Activated CD8-positive, alpha-beta memory T cell treated with anti-CD3 and anti-CD28 coated beads for 48 hours (primary cell): ENCODE data around the gene GAS6.
"Not testable (repeated sequence)": the region's sequence is repeated elsewhere in the genome, so short reads cannot be mapped to it uniquely, and the experiment has no call there.

Experiments
- DNase-seq, 3 experiments: peaks; one replicate each; pipeline ENCODE4 v3.0.0-alpha.2; 2020; ENCODE audit warnings: low read depth in 2 of 3, low spot score in 2 of 3

GAS6 gene

DNA sequence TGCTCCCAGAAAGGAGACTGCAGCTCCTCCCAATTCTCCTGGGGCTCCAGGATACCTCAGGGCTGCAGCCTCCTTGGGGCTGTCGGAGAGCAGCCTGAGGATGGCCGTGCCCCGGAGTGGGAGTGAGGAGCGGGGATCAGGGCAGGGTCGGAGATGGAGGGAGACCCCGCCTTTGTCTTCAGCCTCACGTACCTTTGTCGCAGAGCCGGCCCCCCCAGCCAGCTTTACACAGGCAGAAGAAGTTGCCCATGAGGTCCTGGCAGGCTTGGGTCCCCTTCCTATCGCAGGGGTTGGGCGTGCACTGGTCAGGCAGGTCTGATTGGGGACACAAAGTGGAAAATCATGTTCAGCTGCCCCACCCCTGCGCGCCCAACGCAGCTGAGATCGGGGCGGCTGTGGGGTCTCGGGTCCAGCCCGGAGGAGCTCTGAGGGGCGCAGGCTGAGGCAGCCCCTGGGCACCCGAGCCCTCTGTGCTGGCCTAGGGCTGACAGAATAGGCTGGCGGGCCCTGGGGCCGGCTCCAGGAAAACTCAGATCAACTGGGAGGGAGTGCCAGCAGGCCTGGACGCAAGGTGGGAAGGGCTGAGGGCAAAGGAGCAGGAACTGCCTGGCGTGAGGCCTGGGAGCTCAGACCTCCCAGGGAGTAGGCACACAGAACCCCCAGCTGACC is 24.2 kb downstream of the GAS6 start:
- no peak for DNase-seq

DNA sequence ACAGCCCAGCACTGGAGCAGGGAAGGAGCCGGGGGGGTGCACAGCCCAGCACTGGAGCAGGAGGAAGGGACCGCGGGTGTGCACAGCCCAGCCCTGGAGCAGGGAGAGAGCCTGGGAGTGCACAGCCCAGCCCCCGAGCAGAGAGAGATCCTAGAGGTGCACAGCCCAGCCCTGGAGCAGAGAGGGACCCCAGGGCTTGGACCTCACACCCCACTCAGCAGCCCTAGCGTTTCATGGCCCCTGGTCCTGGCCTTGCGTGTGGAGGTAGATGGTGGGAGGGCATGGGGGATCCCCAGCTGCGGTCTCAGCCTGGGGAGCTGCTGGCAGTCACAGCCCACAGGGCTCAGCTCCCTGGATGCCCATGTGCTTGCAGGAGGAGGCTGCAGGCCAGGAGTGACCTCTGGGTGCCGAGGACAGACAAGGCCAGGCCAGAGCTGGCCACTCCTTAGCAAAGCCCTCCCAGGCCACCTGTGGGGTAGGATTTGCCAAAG is 25.1 kb downstream of the GAS6 start:
- DNase-seq = no peak

- no peak for DNase-seq
Measured at GRCh38 chr13:113837560-113838355, 26.1 kb downstream of the GAS6 start.

GRCh38 chr13:113836768-113837559 is 26.9 kb downstream of the GAS6 start:
- DNase-seq = no peak

DNA sequence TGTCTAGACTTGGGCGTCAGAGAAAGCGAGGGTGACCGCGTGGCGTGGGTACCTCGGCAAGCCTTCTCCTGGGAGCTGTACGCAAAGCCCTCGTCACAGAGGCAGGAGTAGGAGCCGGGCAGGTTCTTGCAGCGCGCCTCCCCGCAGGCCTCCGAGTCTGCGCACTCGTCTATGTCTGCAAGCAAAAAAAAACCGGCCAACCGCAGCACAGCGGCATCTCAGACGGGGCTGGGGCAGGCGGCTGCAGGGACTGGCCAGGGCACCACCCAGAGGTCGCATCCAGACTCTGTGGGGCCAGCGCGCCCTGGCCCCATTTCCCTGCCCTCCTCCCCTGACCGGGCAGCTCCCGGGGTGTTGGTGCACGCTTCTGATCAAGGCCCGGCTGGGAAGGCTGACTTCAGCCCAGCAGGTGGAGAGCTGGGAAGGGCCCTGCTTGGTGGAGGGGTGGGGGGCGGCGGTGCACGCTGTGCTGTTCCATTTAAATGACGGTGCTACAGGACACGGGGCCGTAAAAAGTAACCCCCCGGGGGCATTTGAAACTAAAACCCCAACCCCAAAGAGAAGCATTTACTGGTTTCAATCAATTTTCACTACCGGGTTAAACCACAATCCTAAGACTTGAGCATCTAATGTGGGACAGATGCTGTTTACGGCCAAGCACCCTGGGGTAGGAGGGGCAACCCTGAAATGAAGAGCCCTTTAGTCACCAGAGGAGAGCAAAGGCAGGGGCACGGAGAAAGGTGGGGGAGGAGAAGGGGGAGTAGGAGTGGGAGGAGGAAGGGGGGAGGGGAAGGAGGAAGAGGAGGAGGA is 28.2 kb downstream of the GAS6 start:
- DNase-seq = no peak

DNA sequence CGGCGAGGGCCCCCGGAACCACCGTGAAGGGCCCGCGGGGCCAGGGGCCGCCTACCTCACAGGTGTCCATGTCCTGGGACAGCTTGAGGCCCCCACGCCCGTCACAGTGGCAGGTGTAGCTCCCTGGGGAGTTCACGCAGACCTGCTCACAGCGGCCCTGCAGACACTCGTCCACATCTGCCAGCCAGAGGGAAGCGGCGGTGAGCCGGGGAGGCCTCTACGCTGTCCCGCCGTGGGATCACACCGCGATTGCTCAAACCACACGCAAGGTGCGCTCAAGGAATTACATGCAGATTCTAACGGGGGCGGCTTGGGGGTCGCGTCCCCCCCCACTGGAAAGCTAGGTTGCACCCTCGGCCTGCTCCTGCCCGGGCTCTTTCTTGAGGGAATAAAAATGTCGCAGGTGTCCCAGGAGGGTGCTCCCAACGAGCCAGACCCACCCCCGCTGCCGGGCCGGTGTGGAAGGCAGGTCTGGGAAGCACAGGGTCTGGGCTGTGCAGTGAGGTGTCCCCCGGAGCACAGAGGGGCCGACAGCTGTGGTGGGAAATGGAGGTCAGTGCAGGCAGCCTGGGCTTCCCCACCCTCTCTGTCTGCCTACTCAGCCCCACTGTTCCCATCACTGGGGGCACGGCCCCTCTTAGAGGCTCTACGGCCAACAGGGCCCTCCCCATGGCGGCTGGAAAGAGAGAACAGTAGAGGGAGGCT is 29.2 kb downstream of the GAS6 start:
- no peak for DNase-seq

GRCh38 chr13:113834006-113834405 is 29.9 kb downstream of the GAS6 start:
- DNase-seq = not testable (repeated sequence)

GRCh38 chr13:113833111-113833830 is 30.6 kb downstream of the GAS6 start:
- DNase-seq = no peak

DNA sequence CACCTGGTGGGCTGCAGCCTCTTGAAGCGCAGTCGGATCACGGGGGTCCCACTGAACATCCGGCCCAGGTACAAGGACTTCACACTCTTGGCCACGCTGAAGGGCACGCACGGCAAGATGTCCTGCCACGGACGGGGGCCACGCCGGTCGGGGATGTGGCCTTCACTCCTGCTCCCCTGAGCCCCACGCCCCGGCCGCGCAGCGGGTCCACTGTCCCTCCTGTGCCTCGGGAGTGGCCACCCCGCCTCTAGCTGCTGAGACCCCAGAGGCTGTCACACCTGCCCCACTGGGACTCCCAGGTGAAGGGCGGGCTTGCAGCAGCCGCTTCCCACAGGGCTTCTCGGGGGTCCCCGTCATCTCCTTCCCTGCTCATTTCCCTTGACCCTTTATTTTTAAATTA is 31.2 kb downstream of the GAS6 start:
- DNase-seq = no peak

- DNase-seq = no peak
Measured at GRCh38 chr13:113832205-113832604, 31.7 kb downstream of the GAS6 start.

DNA sequence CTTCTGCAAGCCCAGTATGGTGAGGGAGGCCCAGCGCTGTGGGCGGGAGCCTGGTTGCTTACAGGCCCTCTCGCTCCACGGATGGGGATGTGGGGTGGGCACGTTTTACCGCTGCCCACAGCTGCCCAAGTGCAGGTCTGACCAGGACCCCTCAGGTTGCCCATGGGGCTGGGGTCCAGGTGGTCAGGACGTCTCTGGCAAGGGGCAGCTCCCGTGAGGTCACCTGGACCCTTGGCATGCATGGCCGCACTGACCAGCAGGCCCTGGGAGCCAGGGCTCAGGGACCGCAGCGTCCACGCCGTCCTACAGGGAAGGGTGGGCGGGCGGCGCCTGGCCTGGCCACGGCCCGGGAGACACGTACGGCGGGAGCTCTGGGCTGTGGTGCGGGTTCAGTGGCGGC is 32.8 kb downstream of the GAS6 start:
- DNase-seq = no peak

DNA sequence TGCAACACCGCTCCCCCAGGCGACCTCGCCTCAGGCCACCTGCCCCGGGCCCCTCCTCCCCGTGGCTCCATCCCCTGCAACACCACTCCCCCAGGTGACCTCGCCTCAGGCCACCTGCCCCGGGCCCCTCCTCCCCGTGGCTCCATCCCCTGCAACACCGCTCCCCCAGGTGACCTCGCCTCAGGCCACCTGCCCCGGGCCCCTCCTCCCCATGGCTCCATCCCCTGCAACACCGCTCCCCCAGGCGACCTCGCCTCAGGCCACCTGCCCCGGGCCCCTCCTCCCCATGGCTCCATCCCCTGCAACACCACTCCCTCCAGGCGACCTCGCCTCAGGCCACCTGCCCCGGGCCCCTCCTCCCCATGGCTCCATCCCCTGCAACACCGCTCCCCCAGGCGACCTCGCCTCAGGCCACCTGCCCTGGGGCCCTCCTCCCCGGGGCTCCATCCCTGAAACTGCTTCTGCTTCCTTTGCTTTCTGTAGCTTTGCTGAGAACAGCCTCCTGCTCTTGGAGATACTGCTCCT is 33.4 kb downstream of the GAS6 start:
- not testable (repeated sequence) for DNase-seq

- DNase-seq = no peak
Measured at GRCh38 chr13:113828282-113828825, 35.5 kb downstream of the GAS6 start.

DNA sequence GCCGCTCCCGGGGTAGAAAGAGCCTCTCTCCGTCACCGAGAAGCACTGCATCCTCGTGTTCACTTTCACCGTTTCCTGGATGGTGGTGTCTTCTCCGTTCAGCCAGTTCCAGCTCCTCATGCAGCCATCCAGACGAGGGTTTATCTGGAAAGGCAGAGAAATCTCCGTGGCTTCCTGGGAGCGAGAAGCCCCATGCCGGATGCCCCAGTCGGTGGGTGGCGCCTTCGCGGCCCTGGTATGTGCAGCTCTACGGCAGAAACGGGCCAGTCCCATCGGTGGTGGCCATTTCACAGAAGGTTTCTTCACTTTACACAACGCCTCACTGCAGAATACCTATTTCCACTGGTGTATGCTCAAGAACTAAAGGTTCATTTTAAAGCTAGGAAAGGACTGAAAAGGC is 36.9 kb downstream of the GAS6 start:
- no peak for DNase-seq

DNA sequence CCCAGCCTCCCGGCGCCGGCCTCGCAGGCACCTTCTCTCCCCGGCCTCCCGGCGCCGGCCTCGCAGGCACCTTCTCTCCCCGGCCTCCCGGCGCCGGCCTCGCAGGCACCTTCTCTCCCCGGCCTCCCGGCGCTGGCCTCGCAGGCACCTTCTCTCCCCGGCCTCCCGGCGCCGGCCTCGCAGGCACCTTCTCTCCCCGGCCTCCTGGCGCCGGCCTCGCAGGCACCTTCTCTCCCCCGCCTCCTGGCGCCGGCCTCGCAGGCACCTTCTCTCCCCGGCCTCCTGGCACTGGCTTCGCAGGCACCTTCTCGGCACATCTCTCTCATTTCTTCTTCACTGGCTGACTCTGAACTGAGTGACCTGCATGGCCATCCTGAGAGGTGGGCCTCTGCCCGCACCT is 37.4 kb downstream of the GAS6 start:
- DNase-seq = not testable (repeated sequence)

GRCh38 chr13:113825841-113826240 is 38.0 kb downstream of the GAS6 start:
- no peak for DNase-seq

- DNase-seq = no peak
Measured at GRCh38 chr13:113823771-113824170, 40.1 kb downstream of the GAS6 start.

DNA sequence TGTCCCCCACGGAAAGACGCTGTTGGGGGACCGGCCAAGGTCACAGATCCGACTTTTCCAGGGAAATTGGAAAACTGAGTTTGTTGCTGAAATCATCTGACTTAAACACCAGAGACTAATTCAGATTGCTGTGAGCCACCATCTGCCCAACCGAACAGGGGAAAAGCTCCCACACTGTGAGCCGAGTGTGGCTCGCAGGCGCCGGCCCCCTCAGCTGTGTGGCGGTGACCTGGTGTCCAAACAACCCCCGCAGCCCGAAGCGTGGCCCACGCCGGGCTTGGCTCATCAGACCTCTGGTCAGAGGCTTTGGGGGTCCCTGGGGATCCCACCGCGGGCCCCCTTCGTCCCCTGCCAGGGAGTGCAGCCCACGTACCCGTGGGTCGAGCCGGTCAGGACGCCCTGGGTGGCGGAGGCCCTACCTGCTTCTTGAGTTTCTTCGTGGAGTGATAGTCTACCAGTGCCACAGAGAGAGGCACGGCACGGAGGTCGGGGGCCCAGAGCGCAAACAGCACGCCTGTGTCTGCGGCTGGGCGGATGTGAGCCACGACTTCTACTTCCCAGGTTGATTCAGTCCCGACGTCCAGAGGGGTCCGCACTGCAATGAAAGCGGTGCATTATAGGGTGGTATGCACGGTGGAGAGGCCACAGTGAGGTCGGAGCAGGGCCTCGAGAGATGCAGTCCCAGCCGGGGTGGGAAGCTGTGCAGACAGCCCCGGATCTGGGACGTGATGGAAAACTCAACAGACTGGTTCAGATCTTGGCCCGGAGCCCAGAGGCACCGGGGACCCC is 40.7 kb downstream of the GAS6 start:
- no peak for DNase-seq
